Endothelial cell of umbilical vein (primary cell): ENCODE measurements around the gene CWC27. TPM values are rescaled to one million over a fixed set of nuclear protein-coding genes. Genes with fewer than 3 reads are reported as not detected.

Experiments
- BruUV-seq: library from RNA; stranded (reverse); fragments of 400-500 nt; replicated peaks from 2 replicates; lab custom pipeline; 2021; lab: Mats Ljungman, UMichigan
- CTCF ChIA-PET: fragments of 300-600, 350-600 bp; sonication (Branson Sonifier 250); formaldehyde crosslinking; loops from one replicate; lab custom pipeline; 2021; ENCODE audit warnings: antibody characterized with exemption, inconsistent platforms; lab: Charles Lee
- POLR2A ChIA-PET: fragments of 300-600, 350-600 bp; sonication (Branson Sonifier 250); formaldehyde crosslinking; loops from one replicate; lab custom pipeline; 2021; ENCODE audit warnings: antibody characterized with exemption, inconsistent platforms; lab: Charles Lee
- DNase-seq: peaks from one replicate; pipeline ENCODE4 v3.0.0-alpha.2; 2011; ENCODE audit warnings: low read depth, low spot score
- FAIRE-seq: peaks from 2 replicates; lab custom pipeline; 2011; peaks lifted over from hg19 to GRCh38; lab: Jason Lieb, UNC
- H2AFZ ChIP-seq: 2 replicates; pipeline ENCODE4 v1.6.0; 2012; ENCODE audit warnings: low read depth, low read length, control low read depth, inconsistent platforms
- H3K27ac ChIP-seq: 2 replicates; pipeline ENCODE4 v1.5.1; 2011; ENCODE audit warnings: low read depth, mild to moderate bottlenecking, control low read depth, low read length, moderate library complexity; ENCODE audit not compliant: insufficient read depth
- H3K27me3 ChIP-seq, 2 experiments: 2 replicates each; pipeline versions ENCODE4 v1.6.0 to v1.6.1; 2011; ENCODE audit warnings: low read length in 2 of 2, mixed read lengths in 1 of 2; ENCODE audit not compliant: control insufficient read depth in 2 of 2, insufficient read depth in 2 of 2
- H3K36me3 ChIP-seq, 2 experiments: 2 replicates in 1 of 2; 3 replicates in 1 of 2; pipeline ENCODE4 v1.5.1; 2011; ENCODE audit warnings: low read length in 2 of 2, mild to moderate bottlenecking in 1 of 2, moderate library complexity in 1 of 2; ENCODE audit not compliant: control insufficient read depth in 2 of 2, insufficient read depth in 2 of 2; ENCODE audit errors: extremely low read depth in 1 of 2
- H3K4me1 ChIP-seq: 3 replicates; pipeline ENCODE4 v1.5.1; 2011; ENCODE audit warnings: mild to moderate bottlenecking, low read length; ENCODE audit not compliant: control insufficient read depth, insufficient read depth; ENCODE audit errors: extremely low read depth
- H3K4me2 ChIP-seq: 2 replicates; pipeline ENCODE4 v1.6.1; 2011; ENCODE audit warnings: low read length, control low read depth, mixed read lengths; ENCODE audit not compliant: insufficient read depth
- H3K4me3 ChIP-seq, 3 experiments: fragments of 200-600 bp in 1 of 3; sonication (generic), shearing (Covaris generic) in 1 of 3; replicated peaks in 1 of 3; 2 replicates each; pipeline ENCODE4 v1.5.1; 2011 to 2016; ENCODE audit warnings: control low read depth in 3 of 3, low read length in 3 of 3, mild to moderate bottlenecking in 2 of 3, inconsistent platforms in 1 of 3, low read depth in 1 of 3, moderate library complexity in 1 of 3; ENCODE audit not compliant: insufficient read depth in 1 of 3
- H3K79me2 ChIP-seq: 2 replicates; pipeline ENCODE4 v1.6.0; 2012; ENCODE audit warnings: low read length, inconsistent platforms; ENCODE audit not compliant: control insufficient read depth, insufficient read depth
- H3K9ac ChIP-seq: replicated peaks from 2 replicates; pipeline ENCODE3; 2011; ENCODE audit warnings: low read length, control low read depth; ENCODE audit not compliant: insufficient read depth; ENCODE audit errors: extremely low read depth
- H3K9me1 ChIP-seq: replicated peaks from 3 replicates; pipeline ENCODE4 v1.6.0; 2011; ENCODE audit warnings: mild to moderate bottlenecking, low read length; ENCODE audit not compliant: control insufficient read depth, insufficient read depth; ENCODE audit errors: extremely low read depth
- H3K9me3 ChIP-seq: replicated peaks from 2 replicates; pipeline ENCODE4 v1.5.1; 2012; ENCODE audit warnings: low read length, inconsistent platforms; ENCODE audit not compliant: control insufficient read depth, insufficient read depth
- H4K20me1 ChIP-seq: replicated peaks from 2 replicates; pipeline ENCODE3; 2011; ENCODE audit warnings: mild to moderate bottlenecking, low read length; ENCODE audit not compliant: control insufficient read depth, insufficient read depth; ENCODE audit errors: extremely low read depth
- CTCF ChIP-seq, 2 donors: IDR thresholded peaks; 1 replicate in 1 of 2; 2 replicates in 1 of 2; pipeline ENCODE4 v1.5.1; 2011; ENCODE audit warnings: low read length in 2 of 2, mild to moderate bottlenecking in 2 of 2, moderate library complexity in 2 of 2, control low read depth in 1 of 2, inconsistent platforms in 1 of 2, low read depth in 1 of 2; ENCODE audit not compliant: insufficient read depth in 1 of 2; ENCODE audit errors: extremely low read depth in 1 of 2
- EZH2 ChIP-seq: IDR thresholded peaks from 2 replicates; pipeline ENCODE4 v1.6.1; 2012; ENCODE audit warnings: borderline replicate concordance, low read depth, mild to moderate bottlenecking, moderate library complexity, low read length, inconsistent platforms; ENCODE audit not compliant: severe bottlenecking
- FOS ChIP-seq: IDR thresholded peaks from 2 replicates; pipeline ENCODE4 v1.6.1; 2011; ENCODE audit warnings: mild to moderate bottlenecking, low read length, moderate library complexity, borderline replicate concordance; ENCODE audit not compliant: insufficient read depth
- GATA2 ChIP-seq: IDR thresholded peaks from 2 replicates; pipeline ENCODE4 v1.7.0; 2011; ENCODE audit warnings: low read depth, mild to moderate bottlenecking, moderate library complexity, mixed read lengths, low read length; ENCODE audit not compliant: insufficient read length, insufficient read depth
- JUN ChIP-seq: IDR thresholded peaks from 2 replicates; pipeline ENCODE4 v1.6.1; 2011; ENCODE audit warnings: borderline replicate concordance, low read depth; ENCODE audit not compliant: insufficient read length, insufficient read depth
- MAX ChIP-seq: IDR thresholded peaks from 2 replicates; pipeline ENCODE4 v1.6.1; 2011; ENCODE audit not compliant: insufficient read depth, insufficient read length
- MYC ChIP-seq: IDR thresholded peaks from one replicate; pipeline ENCODE4 v1.6.1; 2011; ENCODE audit warnings: mild to moderate bottlenecking, low read depth, low read length
- POLR2A ChIP-seq: IDR thresholded peaks from 2 replicates; pipeline ENCODE4 v1.6.1; 2012; ENCODE audit warnings: low read depth, mild to moderate bottlenecking, control low read depth, low read length
- POLR2AphosphoS5 ChIP-seq: IDR thresholded peaks from 2 replicates; pipeline ENCODE4 v1.6.1; 2012; ENCODE audit warnings: low read depth, mild to moderate bottlenecking, control low read depth, low read length, moderate library complexity; ENCODE audit not compliant: insufficient read depth
- dilution Hi-C: fragments of 300-500 bp; cut with MboI; formaldehyde crosslinking; loops from one replicate; pipeline ENCODE4 v1.15.0; 2019; ENCODE audit warnings: low sequenced_read_pairs; ENCODE audit not compliant: extremely low pct_ligation_motif_present
- intact Hi-C: fragments of 100-400 bp; cut with micrococcal nuclease; formaldehyde crosslinking; loops from one replicate; pipeline ENCODE4 v1.10.0; 2022
- polyA plus RNA-seq, 4 experiments: library from polyadenylated mRNA; depleted of rRNA in 3 of 4; stranded (reverse) in 3 of 4; unstranded in 1 of 4; fragments of >200 nt; gene quantifications; 2 replicates each; pipeline versions ENCODE4 v1.2.1 to v1.2.3, GENCODE V29; 2011 to 2012; ENCODE audit warnings: missing spikeins in 1 of 4
- total RNA-seq: library from RNA; stranded (reverse); gene quantifications from 2 replicates; pipeline ENCODE4 v1.2.3, GENCODE V29; 2021

The CWC27 gene
- total and polyA plus RNA-seq, 2 donors (not counting 3 experiments of a cell fraction or from before 2014, with no cell fraction given), result 11.9 to 23.8 TPM

- no peaks in the 10 kb centered on the region for H4K20me1 ChIP-seq
- H3K9me1 ChIP-seq, result no peaks in the 10 kb centered on the region
- no peaks in the 10 kb centered on the region for H3K36me3 ChIP-seq
- POLR2A ChIA-PET, result no interaction called here
- no peak overlapping the region for H3K4me3 ChIP-seq
- H3K9ac ChIP-seq, result no peak overlapping the region
- no peaks in the 10 kb centered on the region for H3K79me2 ChIP-seq
- BruUV-seq, result TSS peak; percentile 54
- H3K27me3 ChIP-seq, result no peaks in the 10 kb centered on the region
- dilution Hi-C loops, result no loop called here
- H2AFZ ChIP-seq, result no peak overlapping the region
- intact Hi-C loops, result no loop called here
- DNase-seq (peak; percentile 73), FAIRE-seq (no peak)
- TF ChIP-seq MAX, result no peak
- no peak for TF ChIP-seq EZH2
- TF ChIP-seq MYC, result no peak
- TF ChIP-seq POLR2A, result no peak
- TF ChIP-seq JUN, result no peak
- TF ChIP-seq GATA2, result peak; percentile 91
- peak; percentile 42 for TF ChIP-seq POLR2AphosphoS5
- peak; percentile 23 for TF ChIP-seq FOS
- no peak for TF ChIP-seq CTCF (IDR thresholded peaks at IDR 0.05; ENCODE audit: extremely low read depth in 1 of 2, insufficient read depth in 1 of 2, low read depth in 1 of 2, low read length in 2 of 2)
- CTCF ChIA-PET, result interaction anchor here (1.0 to 2.0 kb wide), 5 partner anchors 10 to 689 kb away, joined by 3 to 15 read pairs (median 5); no protein-coding TSS in a partner anchor
- peak overlapping the region; percentile 4 for H3K27ac ChIP-seq
- no peaks in the 10 kb centered on the region for H3K9me3 ChIP-seq
- H3K4me1 ChIP-seq, result peaks cover 34% of the 10 kb centered on the region
- H3K4me2 ChIP-seq, result peak overlapping the region; percentile 51
Measured at GRCh38 chr5:64794053-64794770, 25.5 kb downstream of the CWC27 start.
